K562 (cell line): ENCODE data around the gene PLD1. TPM values are rescaled to one million over a fixed set of nuclear protein-coding genes. Genes with fewer than 3 reads are reported as not detected.

Experiments used
- ATAC-seq: fragments of 200-7000 bp; cut with Tn5 transposase; 3 replicates; pipeline ENCODE4 v1.9.1; 2020; ENCODE audit warnings: moderate library complexity
- BruUV-seq: library from RNA; stranded (reverse); fragments of 400-500 nt; replicated peaks from 2 replicates; lab custom pipeline; 2021; lab: Mats Ljungman, UMichigan
- CTCF ChIA-PET: fragments of 300-600 bp; formaldehyde crosslinking; extraction: SDS; loops from one replicate; lab custom pipeline; 2021; ENCODE audit warnings: low intra/inter-chr PET ratio; lab: Yijun Ruan, JAX
- POLR2A ChIA-PET: fragments of 300-600, 350-650 bp; sonication (Branson Sonifier 250); formaldehyde crosslinking; extraction: SDS; loops from one replicate; lab custom pipeline; 2021; ENCODE audit warnings: antibody characterized with exemption, inconsistent platforms; lab: Yijun Ruan, JAX
- DNase-seq, 4 experiments: peaks; one replicate each; pipeline versions ENCODE4 v3.0.0 to v3.0.0-alpha.2; 2011 to 2018; ENCODE audit warnings: low spot score in 3 of 4, mixed read lengths in 3 of 4; ENCODE audit errors: extremely low read depth in 1 of 4
- FAIRE-seq: peaks from 2 replicates; lab custom pipeline; 2011; peaks lifted over from hg19 to GRCh38; lab: Jason Lieb, UNC
- H2AFZ ChIP-seq: 2 replicates; pipeline ENCODE4 v1.6.0; 2011; ENCODE audit warnings: low read depth, low read length, control low read depth, inconsistent platforms
- H3K27ac ChIP-seq: fragments of 200-600 bp; 3 replicates; pipeline ENCODE4 v1.8.0; 2011; ENCODE audit warnings: low read depth, mild to moderate bottlenecking, control low read depth, inconsistent platforms, low read length, moderate library complexity, mixed read lengths; ENCODE audit errors: extremely low read depth
- H3K27me3 ChIP-seq, 2 experiments: fragments of 300-600 bp in 1 of 2; 2 replicates in 1 of 2; 3 replicates in 1 of 2; pipeline versions ENCODE4 v1.6.0 to v1.8.0; 2011; ENCODE audit warnings: inconsistent platforms in 2 of 2, low read length in 2 of 2, mild to moderate bottlenecking in 1 of 2, mixed read lengths in 1 of 2, moderate library complexity in 1 of 2; ENCODE audit not compliant: control insufficient read depth in 2 of 2, insufficient read depth in 2 of 2
- H3K36me3 ChIP-seq: fragments of 300-600 bp; 3 replicates; pipeline ENCODE4 v1.8.0; 2011; ENCODE audit warnings: mild to moderate bottlenecking, low read length, inconsistent platforms; ENCODE audit not compliant: control insufficient read depth, insufficient read depth
- H3K4me1 ChIP-seq, 2 experiments: fragments of 200-600 bp in 1 of 2; replicated peaks in 1 of 2; 2 replicates in 1 of 2; 3 replicates in 1 of 2; pipeline versions ENCODE4 v1.5.1 to v1.8.0; 2011; ENCODE audit warnings: inconsistent platforms in 2 of 2, low read length in 2 of 2, mild to moderate bottlenecking in 1 of 2, mixed read lengths in 1 of 2, moderate library complexity in 1 of 2; ENCODE audit not compliant: control insufficient read depth in 2 of 2, insufficient read depth in 2 of 2
- H3K4me2 ChIP-seq: 2 replicates; pipeline ENCODE4 v1.6.1; 2011; ENCODE audit warnings: low read length, control low read depth, inconsistent platforms, mixed read lengths; ENCODE audit not compliant: insufficient read depth
- H3K4me3 ChIP-seq: fragments of 200-600 bp; sonication (generic), shearing (Covaris generic); 2 replicates; pipeline ENCODE4 v1.5.1; 2016; ENCODE audit warnings: control low read depth, inconsistent platforms
- H3K79me2 ChIP-seq: fragments of 200-600 bp; 3 replicates; pipeline ENCODE4 v1.8.0; 2011; ENCODE audit warnings: low read length, inconsistent platforms; ENCODE audit not compliant: control insufficient read depth, insufficient read depth
- H3K9ac ChIP-seq, 2 experiments: 2 replicates each; pipeline versions ENCODE4 v1.6.0 to v1.6.1; 2011; ENCODE audit warnings: low read depth in 2 of 2, low read length in 2 of 2, control low read depth in 1 of 2, inconsistent platforms in 1 of 2, mild to moderate bottlenecking in 1 of 2, mixed read lengths in 1 of 2; ENCODE audit not compliant: insufficient read depth in 1 of 2
- H3K9me1 ChIP-seq: one replicate; pipeline ENCODE4 v1.6.0; 2011; ENCODE audit warnings: inconsistent platforms, mild to moderate bottlenecking, low read length, moderate library complexity; ENCODE audit not compliant: control insufficient read depth, insufficient read depth
- H3K9me3 ChIP-seq: replicated peaks from 2 replicates; pipeline ENCODE4 v1.5.1; 2011; ENCODE audit warnings: low read depth, low read length, inconsistent platforms; ENCODE audit not compliant: control insufficient read depth, insufficient read depth
- H4K20me1 ChIP-seq: replicated peaks from 2 replicates; pipeline ENCODE4 v1.6.1; 2011; ENCODE audit warnings: low read length, inconsistent platforms, mixed read lengths; ENCODE audit not compliant: control insufficient read depth, insufficient read depth
- DIDO1 ChIP-seq: fragments of 450-650 bp; IDR thresholded peaks from 2 replicates; pipeline ENCODE4 v1.6.1; 2016; ENCODE audit warnings: low read depth, missing biosample characterization, missing genetic modification characterization
- ETV1 ChIP-seq: fragments of 450-650 bp; conservative IDR thresholded peaks from 2 replicates; pipeline ENCODE4 v1.6.1; 2016; ENCODE audit warnings: missing genetic modification characterization, control low read depth, low read depth, missing compliant biosample characterization
- FOS ChIP-seq: IDR thresholded peaks from 3 replicates; pipeline ENCODE4 v1.6.1; 2011; ENCODE audit not compliant: insufficient read length; ENCODE audit errors: extremely low read depth
- HDAC3 ChIP-seq: fragments of 450-650 bp; IDR thresholded peaks from 2 replicates; pipeline ENCODE4 v1.6.1; 2018; ENCODE audit warnings: borderline replicate concordance, mild to moderate bottlenecking, moderate library complexity; ENCODE audit not compliant: partially characterized antibody
- HDAC8 ChIP-seq: fragments of 450-650 bp; IDR thresholded peaks from 2 replicates; pipeline ENCODE4 v1.6.1; 2016; ENCODE audit warnings: mild to moderate bottlenecking, missing genetic modification characterization, moderate library complexity, missing compliant biosample characterization
- KLF10 ChIP-seq: fragments of 250-450 bp; sonication (Bioruptor Pico); IDR thresholded peaks from 2 replicates; pipeline ENCODE4 v1.6.1; 2021; ENCODE audit warnings: matching md5 sums
- NCOA2 ChIP-seq, 2 experiments: fragments of 450-650 bp; IDR thresholded peaks; 2 replicates each; pipeline ENCODE4 v1.6.1; 2018; ENCODE audit warnings: mild to moderate bottlenecking in 2 of 2, moderate library complexity in 1 of 2; ENCODE audit not compliant: partially characterized antibody in 2 of 2
- PYGO2 ChIP-seq: fragments of 450-650 bp; IDR thresholded peaks from 2 replicates; pipeline ENCODE4 v1.6.1; 2016; ENCODE audit warnings: mild to moderate bottlenecking, missing genetic modification characterization, moderate library complexity, missing compliant biosample characterization
- SRSF3 ChIP-seq: fragments of 200-400 bp; formaldehyde crosslinking; IDR thresholded peaks from 2 replicates; pipeline ENCODE4 v1.6.1; 2016; ENCODE audit warnings: mild to moderate bottlenecking, low read length, moderate library complexity; ENCODE audit not compliant: insufficient read depth
- SRSF9 ChIP-seq: fragments of 200-400 bp; formaldehyde crosslinking; IDR thresholded peaks from 2 replicates; pipeline ENCODE4 v1.6.1; 2017; ENCODE audit warnings: low read depth, low read length, borderline replicate concordance
- ZNF274 ChIP-seq: IDR thresholded peaks from 2 replicates; pipeline ENCODE4 v1.6.1; 2011; ENCODE audit warnings: low read depth, mild to moderate bottlenecking, low read length, moderate library complexity, borderline replicate concordance
- ZNF696 ChIP-seq: fragments of 250-450 bp; sonication (Bioruptor Pico); conservative IDR thresholded peaks from 2 replicates; pipeline ENCODE4 v1.4.0; 2020; ENCODE audit warnings: mild to moderate bottlenecking, moderate library complexity
- ZNF766 ChIP-seq: fragments of 200-800 bp; sonication (Bioruptor generic); conservative IDR thresholded peaks from 2 replicates; pipeline ENCODE4 v1.6.1; 2016; ENCODE audit warnings: missing genetic modification characterization, missing compliant biosample characterization
- WGBS: fragments of 100-300 bp; shearing (Covaris generic); methylation state at CpG from one replicate; pipeline ENCODE4 v1.1.6; 2016; ENCODE audit warnings: low coverage, mixed read lengths; ENCODE audit not compliant: insufficient coverage; ENCODE audit errors: missing lambda C conversion rate; 5-methylcytosine and 5-hydroxymethylcytosine counted together
- in situ Hi-C: fragments of 300-500 bp; cut with MboI; formaldehyde crosslinking; loops from 4 replicates; pipeline ENCODE4 v1.15.0; 2018; ENCODE audit warnings: inconsistent platforms, mixed read lengths
- intact Hi-C: fragments of 100-400 bp; cut with micrococcal nuclease; formaldehyde crosslinking; loops from 2 replicates; pipeline ENCODE4 v1.14.2; 2022
- polyA plus RNA-seq, 8 experiments: library from polyadenylated mRNA; depleted of rRNA in 4 of 8; stranded (reverse) in 5 of 8; unstranded in 3 of 8; fragments of >200 nt; fragmentation: Nextera tagmentation in 2 of 8; fragmentation: Illumina TruSeq in 1 of 8; extraction: Ambion mirVana in 2 of 8; extraction: Trizol in 1 of 8; gene quantifications; 2 replicates each; pipeline versions ENCODE4 v1.2.1 to v1.2.3, GENCODE V29; 2011 to 2014; ENCODE audit warnings: inconsistent platforms in 1 of 8, missing spikeins in 1 of 8
- total RNA-seq, 7 experiments: library from RNA; depleted of rRNA in 6 of 7; stranded (reverse); fragments of >200 nt in 6 of 7; fragmentation: Illumina TruSeq in 2 of 7; extraction: Trizol in 2 of 7; gene quantifications; 2 replicates each; pipeline versions ENCODE4 v1.2.1 to v1.2.3, GENCODE V29; 2011 to 2021; ENCODE audit warnings: low replicate concordance in 1 of 7
- TF ChIP-seq, protein P1 (sequence below): fragments of 450-650 bp; formaldehyde crosslinking; IDR thresholded peaks from 2 replicates; pipeline ENCODE4 v1.4.0; 2020; ENCODE audit warnings: mild to moderate bottlenecking, moderate library complexity
- TF ChIP-seq, protein P2 (sequence below): fragments of 450-650 bp; IDR thresholded peaks from 2 replicates; pipeline ENCODE4 v1.6.1; 2014; ENCODE audit warnings: low read depth, mild to moderate bottlenecking, moderate library complexity, borderline replicate concordance
- TF ChIP-seq, protein P3 (sequence below): sonication (generic); formaldehyde crosslinking; IDR thresholded peaks from 2 replicates; pipeline ENCODE4 v1.8.1; 2023; ENCODE audit warnings: mild to moderate bottlenecking, missing genetic modification reagents

PLD1 gene
- total and polyA plus RNA-seq, 9 of the 15 experiments (the other 6 are each of a cell fraction or from before 2014, with no cell fraction given), result 8.4 to 26.1 (median 18.6) TPM

DNA sequence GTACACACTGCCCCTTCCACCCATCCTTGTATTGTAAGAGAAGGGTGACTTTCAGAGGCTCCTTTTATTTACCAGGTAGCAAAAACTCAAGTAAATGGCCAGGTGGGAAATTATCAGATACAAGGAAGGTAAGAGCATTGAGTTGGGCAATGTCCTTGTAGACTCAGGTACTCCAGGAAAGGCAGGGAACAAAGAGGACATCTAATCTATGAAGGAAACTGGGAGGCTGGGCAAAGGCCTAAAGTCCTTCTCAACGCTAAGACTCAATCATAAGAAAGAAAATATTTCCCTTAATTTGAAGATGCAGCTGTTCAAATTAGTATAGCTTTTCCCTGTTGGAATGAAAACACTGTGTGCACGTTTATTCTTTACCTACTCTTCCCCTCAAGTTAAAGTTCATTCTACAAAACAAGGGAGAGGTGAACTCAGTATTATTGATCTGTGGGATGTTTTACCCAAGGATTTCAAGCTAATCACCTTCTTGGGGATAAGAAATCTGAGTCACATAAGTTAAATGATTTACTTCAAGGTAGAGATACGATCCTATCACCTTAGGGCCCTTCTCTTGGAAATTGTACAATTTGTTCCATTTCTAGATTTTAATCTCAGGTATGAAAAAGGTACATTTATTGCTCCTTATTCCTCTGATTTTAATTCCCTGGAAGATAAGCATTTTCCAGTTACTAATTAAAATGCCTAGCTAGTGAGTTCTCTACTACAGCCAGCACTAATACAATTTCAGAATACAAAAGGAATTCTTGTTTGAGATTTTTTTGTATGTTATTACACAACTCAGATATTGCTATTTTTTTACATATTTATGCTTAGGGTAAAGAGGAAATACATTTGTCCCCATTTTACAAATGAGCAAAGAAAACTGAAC, 80.6 kb downstream of the PLD1 start (continued):
- no peak for TF ChIP-seq HDAC3
- no peak for TF ChIP-seq ZNF274
- no peak for TF ChIP-seq KLF10 (CRISPR knock-in tag)
- TF ChIP-seq ETV1 (tag), result no peak

DNA sequence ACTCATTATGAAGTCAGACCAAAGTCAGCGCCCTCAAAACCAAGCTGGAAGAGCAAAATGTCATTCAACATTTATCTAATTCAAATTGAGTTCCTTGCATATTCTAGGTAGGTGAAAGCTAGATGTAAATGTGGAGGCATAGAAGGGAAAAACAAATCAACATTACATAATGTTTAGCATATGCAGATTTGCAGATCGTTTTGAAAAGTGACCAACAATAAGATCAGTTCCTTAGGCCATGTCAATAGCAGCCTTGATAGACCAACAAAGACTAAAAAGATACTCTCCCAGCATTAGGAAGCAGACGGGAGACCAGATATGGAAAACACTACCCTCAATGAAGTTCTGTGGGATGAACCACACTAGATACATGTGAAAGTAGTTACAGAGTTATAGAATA, 83.0 kb downstream of the PLD1 start:
- Histone ChIP-seq H3K27ac (no peak overlapping the region), H3K36me3 (peaks cover 25% of the 10 kb centered on the region; the same call in 2 of the 3 replicates), H3K79me2 (no peaks in the 10 kb centered on the region), H3K4me2 (no peak overlapping the region), H3K27me3 (no peaks in the 10 kb centered on the region), H2AFZ (no peak overlapping the region), H3K9me1 (no peaks in the 10 kb centered on the region), H3K4me3 (no peak overlapping the region), H3K4me1 (no peaks in the 10 kb centered on the region), H3K9me3 (no peaks in the 10 kb centered on the region), H3K9ac (no peak overlapping the region), H4K20me1 (no peaks in the 10 kb centered on the region)
- BruUV-seq, result no TSS peak
- POLR2A ChIA-PET, result no interaction called here
- no peak for DNase-seq
- in situ Hi-C loops, result no loop called here
- ATAC-seq, result no peak
- CTCF ChIA-PET, result no interaction called here
- FAIRE-seq, result no peak
- WGBS, result 56% methylated on average over 3 of the region's 3 CpGs
- TF ChIP-seq ZNF766 (CRISPR knock-in tag), result no peak
- no peak for TF ChIP-seq NCOA2 (IDR thresholded peaks at IDR 0.05; ENCODE audit: partially characterized antibody in 2 of 2)
- TF ChIP-seq, protein P1, sequence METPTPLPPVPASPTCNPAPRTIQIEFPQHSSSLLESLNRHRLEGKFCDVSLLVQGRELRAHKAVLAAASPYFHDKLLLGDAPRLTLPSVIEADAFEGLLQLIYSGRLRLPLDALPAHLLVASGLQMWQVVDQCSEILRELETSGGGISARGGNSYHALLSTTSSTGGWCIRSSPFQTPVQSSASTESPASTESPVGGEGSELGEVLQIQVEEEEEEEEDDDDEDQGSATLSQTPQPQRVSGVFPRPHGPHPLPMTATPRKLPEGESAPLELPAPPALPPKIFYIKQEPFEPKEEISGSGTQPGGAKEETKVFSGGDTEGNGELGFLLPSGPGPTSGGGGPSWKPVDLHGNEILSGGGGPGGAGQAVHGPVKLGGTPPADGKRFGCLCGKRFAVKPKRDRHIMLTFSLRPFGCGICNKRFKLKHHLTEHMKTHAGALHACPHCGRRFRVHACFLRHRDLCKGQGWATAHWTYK, result no peak
- TF ChIP-seq FOS, result no peak
- no peak for TF ChIP-seq DIDO1 (tag)
- no peak for TF ChIP-seq ZNF696 (CRISPR knock-in tag)
- no peak for TF ChIP-seq SRSF9
- no peak for TF ChIP-seq PYGO2 (tag)
- TF ChIP-seq, protein P2, sequence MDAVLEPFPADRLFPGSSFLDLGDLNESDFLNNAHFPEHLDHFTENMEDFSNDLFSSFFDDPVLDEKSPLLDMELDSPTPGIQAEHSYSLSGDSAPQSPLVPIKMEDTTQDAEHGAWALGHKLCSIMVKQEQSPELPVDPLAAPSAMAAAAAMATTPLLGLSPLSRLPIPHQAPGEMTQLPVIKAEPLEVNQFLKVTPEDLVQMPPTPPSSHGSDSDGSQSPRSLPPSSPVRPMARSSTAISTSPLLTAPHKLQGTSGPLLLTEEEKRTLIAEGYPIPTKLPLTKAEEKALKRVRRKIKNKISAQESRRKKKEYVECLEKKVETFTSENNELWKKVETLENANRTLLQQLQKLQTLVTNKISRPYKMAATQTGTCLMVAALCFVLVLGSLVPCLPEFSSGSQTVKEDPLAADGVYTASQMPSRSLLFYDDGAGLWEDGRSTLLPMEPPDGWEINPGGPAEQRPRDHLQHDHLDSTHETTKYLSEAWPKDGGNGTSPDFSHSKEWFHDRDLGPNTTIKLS, result no peak
- TF ChIP-seq, protein P3, sequence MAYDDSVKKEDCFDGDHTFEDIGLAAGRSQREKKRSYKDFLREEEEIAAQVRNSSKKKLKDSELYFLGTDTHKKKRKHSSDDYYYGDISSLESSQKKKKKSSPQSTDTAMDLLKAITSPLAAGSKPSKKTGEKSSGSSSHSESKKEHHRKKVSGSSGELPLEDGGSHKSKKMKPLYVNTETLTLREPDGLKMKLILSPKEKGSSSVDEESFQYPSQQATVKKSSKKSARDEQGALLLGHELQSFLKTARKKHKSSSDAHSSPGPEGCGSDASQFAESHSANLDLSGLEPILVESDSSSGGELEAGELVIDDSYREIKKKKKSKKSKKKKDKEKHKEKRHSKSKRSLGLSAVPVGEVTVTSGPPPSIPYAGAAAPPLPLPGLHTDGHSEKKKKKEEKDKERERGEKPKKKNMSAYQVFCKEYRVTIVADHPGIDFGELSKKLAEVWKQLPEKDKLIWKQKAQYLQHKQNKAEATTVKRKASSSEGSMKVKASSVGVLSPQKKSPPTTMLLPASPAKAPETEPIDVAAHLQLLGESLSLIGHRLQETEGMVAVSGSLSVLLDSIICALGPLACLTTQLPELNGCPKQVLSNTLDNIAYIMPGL, result no peak
- TF ChIP-seq SRSF3, result no peak
- no peak for TF ChIP-seq HDAC8
- intact Hi-C loops, result no loop called here
